Fibroblast of lung (primary cell): ENCODE data around the gene PET117.

ENCODE experiments used
- EZH2 ChIP-seq: IDR thresholded peaks from 2 replicates; pipeline ENCODE4 v1.5.1; 2012; ENCODE audit warnings: low read length, control low read depth, mild to moderate bottlenecking; ENCODE audit errors: missing control alignments
- TF ChIP-seq, protein P1 (sequence below), 2 donors: IDR thresholded peaks in 1 of 2; conservative IDR thresholded peaks in 1 of 2; 1 replicate in 1 of 2; 2 replicates in 1 of 2; pipeline ENCODE4 v1.5.1; 2011 to 2012; ENCODE audit warnings: low read length in 2 of 2, control low read depth in 1 of 2, inconsistent platforms in 1 of 2, low read depth in 1 of 2, mild to moderate bottlenecking in 1 of 2

DNA sequence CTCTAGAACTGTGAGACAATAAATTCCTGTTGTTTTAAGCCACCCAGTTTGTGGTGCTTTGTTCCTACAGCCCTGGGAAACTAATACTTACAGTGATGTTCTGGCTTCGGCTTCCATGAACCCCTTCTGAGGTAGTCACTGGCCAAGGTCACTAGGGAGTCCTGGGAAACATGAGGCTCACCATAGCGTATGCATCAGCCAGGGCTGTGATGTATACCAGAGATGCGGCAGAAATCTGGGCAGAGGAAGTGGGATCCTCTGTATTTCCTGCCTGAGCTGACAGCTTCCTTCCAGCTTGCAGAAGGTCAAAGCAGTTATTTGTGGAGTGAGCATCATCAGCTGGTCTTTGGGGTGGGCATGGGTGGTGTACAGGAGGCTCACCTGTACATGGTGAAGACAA is 27.9 kb downstream of the PET117 start:
- TF ChIP-seq, protein P1, sequence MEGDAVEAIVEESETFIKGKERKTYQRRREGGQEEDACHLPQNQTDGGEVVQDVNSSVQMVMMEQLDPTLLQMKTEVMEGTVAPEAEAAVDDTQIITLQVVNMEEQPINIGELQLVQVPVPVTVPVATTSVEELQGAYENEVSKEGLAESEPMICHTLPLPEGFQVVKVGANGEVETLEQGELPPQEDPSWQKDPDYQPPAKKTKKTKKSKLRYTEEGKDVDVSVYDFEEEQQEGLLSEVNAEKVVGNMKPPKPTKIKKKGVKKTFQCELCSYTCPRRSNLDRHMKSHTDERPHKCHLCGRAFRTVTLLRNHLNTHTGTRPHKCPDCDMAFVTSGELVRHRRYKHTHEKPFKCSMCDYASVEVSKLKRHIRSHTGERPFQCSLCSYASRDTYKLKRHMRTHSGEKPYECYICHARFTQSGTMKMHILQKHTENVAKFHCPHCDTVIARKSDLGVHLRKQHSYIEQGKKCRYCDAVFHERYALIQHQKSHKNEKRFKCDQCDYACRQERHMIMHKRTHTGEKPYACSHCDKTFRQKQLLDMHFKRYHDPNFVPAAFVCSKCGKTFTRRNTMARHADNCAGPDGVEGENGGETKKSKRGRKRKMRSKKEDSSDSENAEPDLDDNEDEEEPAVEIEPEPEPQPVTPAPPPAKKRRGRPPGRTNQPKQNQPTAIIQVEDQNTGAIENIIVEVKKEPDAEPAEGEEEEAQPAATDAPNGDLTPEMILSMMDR (conservative IDR thresholded peaks at IDR 0.05 in 1 of 2, IDR thresholded peaks at IDR 0.05 in 1 of 2; ENCODE audit: low read depth in 1 of 2, low read length in 2 of 2), result no peak
- no peak for TF ChIP-seq EZH2
